Stimulated activated CD8-positive, alpha-beta memory T cell treated with anti-CD3 and anti-CD28 coated beads, Interleukin-7, amount 100 ng/mL, for 4 hours (primary cell): Measurements from ENCODE around the gene CFAP74.
A peak's percentile ranks its signal among the peaks of the same experiment; 100 is the strongest.

Experiments used
- DNase-seq, 2 donors: peaks; one replicate each; pipeline ENCODE4 v3.0.0-alpha.2; 2020; ENCODE audit warnings: low read depth in 2 of 2

Gene CFAP74

DNA sequence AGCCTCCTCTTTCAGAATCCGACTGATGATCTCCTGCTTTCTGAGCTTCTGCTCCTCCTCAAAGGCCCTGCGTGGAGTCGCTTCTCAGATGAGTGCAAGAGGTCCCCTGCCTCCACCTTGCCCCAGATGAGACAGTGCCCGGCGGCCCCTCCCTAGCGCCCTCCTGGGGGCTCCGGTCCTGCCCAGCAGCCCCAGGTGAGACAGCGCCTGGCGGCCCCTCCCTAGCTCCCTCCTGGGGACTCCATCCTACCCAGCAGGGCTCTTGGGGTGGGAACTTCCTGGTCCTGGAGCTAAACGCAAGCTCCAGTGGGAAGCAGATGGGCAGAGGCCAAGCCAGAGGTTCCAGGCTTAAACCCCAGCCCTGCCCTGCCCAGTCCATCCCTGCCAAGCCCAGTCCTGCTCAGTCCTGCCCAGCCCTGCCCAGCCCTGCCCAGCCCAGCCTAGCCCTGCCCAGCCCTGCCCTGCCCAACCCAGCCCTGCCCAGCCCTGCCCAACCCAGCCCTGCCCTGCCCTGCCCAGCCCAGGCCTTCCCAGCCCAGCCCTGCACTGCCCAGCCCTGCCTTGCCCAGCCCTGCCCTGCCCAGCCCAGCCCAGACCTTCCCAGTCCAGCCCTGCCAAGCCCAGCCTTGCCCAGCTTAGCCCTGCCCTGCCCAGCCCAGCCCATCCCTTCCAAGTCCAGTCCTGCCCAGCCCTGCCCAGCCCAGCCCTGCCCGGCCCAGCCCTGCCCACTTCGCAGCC is 34.6 kb downstream of the CFAP74 start:
- DNase-seq: no peak

- DNase-seq: no peak
These were observed 35.7 kb downstream of the CFAP74 start for GRCh38 chr1:1967879-1968278.

GRCh38 chr1:1967151-1967550 is 36.4 kb downstream of the CFAP74 start:
- DNase-seq: no peak

GRCh38 chr1:1966071-1966740 is 37.4 kb downstream of the CFAP74 start:
- DNase-seq: no peak

DNA sequence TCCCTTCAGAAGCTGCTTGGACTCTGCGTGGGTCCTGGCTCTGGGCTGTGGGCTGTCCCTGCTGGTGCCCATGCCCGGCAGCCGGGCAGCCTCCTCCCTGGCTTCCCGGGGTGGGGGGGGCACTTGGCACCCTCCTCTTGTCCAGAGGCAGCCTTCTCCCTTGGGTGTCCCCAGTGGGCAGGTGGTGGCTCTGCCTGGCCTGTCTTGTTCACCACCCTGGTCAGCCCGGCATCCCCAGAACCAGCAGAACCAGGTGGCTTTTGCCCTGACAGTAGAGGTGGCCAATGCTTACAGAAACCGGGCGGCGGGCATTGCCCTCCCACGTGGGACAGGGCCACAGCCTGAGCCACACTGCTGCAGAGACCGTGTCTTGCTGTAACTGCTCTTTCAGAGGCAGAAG is 38.0 kb downstream of the CFAP74 start:
- no peak for DNase-seq

DNA sequence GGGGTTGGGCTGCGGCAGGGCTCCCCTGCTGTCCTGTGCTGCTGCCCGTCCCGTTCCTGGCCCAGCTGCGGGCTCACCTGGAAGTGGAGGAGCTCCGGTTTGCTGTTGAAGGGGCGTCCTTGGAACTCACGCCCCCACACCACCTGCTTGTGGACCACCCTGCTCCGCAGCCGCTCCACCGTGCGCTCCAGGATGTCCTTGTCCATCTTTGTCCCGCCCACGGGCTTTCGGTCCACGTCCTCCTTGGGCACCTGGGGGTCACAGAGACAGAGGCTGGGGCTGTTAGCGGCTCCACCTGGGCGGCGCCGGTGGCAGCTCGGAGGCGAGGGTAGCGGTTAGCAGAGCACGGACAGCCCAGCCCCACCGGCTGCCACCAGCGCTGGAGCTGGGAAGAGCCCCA is 38.8 kb downstream of the CFAP74 start:
- no peak for DNase-seq

DNA sequence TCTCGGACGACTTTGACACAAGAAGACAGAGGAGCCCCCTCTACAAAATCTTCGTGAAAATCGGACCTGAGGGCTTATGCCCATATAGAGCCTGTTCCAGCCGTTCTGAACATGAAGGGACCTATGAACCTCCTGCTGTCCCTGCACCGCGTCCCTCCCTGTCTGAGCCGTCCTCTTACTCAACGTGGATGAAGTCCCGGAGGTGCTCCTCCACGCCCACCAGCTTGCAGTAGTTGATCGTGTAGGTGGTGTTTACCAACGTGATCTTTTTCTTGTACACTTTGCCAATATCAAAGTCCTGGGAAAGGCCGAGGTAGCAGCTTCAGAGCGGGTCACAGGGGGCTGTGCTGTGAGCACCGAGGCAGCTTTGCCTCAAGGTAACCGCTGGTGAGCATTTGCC is 40.0 kb downstream of the CFAP74 start:
- no peak for DNase-seq

GRCh38 chr1:1962752-1963151 is 40.8 kb downstream of the CFAP74 start:
- DNase-seq: no peak

- DNase-seq: no peak
These were observed 42.9 kb downstream of the CFAP74 start for GRCh38 chr1:1960480-1961196.

DNA sequence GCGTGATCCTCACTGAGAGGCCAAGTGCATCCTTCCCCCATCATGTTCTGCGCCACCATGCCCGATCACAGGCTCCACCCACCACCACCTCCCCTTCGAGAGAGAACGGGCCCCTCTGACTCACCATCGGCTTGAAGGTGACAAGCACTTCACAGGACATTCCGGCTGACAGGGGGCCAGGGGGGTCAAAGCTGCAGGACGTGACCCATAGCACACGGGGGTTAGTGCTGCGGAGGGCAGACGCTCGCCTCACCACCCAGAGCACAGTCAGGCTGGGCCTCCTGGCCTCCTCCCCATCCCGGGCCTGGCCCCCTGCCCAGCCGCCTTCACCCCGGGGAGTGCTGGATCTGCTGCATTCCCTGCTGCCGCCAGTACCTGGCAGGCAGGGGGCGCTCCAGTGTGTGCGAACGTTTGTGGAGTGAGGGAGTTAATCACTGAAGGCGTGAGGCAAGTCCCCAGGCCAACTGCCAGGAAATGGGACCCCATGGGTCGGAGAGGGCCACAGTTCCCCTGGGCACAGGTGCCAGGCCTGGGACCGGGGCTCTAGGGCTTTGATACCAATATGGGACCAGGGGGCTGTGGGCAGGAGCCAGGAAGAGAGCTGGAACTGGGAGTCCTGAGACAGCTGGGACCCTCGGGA is 43.6 kb downstream of the CFAP74 start:
- DNase-seq: peak; percentile 27 to 34

DNA sequence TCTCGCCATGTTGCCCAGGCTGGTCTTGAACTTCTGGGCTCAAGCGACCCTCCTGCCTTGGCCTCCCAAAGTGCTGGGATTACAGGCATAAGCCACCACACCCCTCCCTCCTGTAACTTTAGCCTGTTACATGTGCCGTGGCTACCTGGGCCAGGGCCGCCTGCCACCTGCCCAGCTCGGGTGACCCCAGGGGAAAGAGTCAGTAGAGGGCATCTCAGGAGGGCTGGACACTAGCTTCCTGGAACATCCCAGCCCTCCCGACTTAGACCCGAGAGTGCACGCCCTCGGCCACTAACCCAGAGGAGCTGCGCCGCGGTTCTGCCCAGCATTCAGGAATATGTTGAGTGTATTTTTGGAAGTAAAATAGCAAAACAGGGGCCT is 44.1 kb downstream of the CFAP74 start:
- no peak for DNase-seq

GRCh38 chr1:1958071-1958541 is 45.5 kb downstream of the CFAP74 start:
- no peak for DNase-seq

GRCh38 chr1:1957533-1957961 is 46.0 kb downstream of the CFAP74 start:
- no peak for DNase-seq

DNA sequence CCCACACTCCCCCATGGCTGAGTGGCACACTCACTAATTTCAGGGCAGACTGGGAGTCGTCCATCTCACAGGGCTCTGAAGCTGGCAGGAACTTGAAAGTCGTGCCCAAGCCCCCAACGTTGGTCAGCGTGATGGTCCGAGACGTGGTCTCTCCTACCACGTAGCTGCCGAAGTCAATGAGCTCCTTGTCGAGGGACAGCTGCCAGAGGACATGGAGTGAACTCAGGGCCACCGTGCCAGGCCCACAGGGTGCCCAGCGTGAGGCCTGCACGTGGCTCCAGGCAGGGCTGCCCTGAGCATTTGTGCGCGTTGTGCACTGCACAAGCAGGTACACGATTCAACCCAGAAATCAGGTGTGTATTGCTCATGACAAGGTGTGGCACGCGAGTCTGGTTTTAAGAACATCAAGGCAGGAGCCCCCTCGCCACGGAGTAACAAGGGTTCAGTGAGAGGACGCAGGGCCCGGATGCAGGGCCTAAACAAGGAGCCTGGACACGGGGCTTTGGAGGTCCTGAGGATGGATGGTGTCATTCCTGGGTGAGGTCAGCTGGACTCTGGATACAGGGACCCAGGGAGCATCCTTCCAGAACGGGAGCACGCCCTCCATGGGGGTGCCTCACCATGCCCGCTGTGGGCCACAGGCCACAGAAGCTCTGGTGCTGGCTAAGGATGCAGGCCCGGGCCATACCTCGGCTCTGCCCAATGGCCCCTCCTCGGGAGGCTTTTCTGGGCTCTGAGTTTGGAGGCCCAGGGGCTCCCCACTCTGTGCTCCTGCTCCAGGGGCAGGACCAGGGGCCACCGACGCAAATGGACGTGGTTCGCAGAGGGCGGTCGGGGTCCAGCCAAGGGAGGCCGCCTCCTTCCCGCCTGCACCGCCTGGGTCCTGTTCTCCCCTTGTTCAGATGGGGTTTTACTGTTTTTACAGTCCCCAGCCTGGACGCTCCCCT is 46.7 kb downstream of the CFAP74 start:
- DNase-seq: no peak

DNA sequence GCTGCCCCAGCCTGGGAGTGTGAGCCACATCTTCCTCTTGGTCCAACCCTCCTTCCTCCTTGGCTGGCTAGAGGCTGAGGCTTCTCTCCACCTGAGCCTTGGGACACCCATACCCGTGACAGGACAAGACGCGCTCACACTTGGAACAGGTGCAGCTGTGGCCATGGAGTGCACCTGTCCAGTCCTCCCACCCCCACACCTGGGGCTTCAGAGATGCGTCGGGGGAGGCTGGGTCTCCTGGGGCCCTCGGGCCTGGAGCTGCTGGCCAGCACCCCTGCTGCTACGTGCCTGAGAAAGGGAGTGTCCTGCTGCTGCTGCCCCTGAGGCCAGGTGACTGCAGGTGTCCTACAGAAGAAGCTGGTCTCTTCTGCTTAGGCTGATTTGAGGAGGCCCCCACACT is 47.5 kb downstream of the CFAP74 start:
- no peak for DNase-seq

DNA sequence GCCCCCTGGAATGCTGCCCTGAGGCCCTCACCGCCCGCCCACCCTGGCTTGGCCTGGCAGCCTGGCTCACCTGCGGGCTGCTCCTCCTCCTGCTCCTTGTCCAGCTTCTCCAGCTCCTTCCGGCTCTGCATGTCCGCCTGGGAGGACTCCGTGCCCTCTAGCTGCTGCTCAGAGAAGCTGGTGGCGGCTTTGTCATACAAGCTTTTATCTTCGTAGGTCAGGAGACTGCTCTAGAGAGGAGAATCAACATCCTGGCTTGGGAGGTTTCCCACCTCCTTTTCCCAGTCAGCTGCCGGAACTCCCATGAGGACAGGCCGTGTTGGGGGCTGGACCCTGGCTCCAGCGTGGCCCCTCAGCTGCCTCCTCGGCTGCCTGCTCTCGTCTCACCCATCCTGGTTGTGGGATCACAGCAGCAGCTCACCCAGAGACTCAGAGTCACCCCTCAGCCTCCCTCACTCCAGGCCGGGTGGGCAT is 47.9 kb downstream of the CFAP74 start:
- no peak for DNase-seq

DNA sequence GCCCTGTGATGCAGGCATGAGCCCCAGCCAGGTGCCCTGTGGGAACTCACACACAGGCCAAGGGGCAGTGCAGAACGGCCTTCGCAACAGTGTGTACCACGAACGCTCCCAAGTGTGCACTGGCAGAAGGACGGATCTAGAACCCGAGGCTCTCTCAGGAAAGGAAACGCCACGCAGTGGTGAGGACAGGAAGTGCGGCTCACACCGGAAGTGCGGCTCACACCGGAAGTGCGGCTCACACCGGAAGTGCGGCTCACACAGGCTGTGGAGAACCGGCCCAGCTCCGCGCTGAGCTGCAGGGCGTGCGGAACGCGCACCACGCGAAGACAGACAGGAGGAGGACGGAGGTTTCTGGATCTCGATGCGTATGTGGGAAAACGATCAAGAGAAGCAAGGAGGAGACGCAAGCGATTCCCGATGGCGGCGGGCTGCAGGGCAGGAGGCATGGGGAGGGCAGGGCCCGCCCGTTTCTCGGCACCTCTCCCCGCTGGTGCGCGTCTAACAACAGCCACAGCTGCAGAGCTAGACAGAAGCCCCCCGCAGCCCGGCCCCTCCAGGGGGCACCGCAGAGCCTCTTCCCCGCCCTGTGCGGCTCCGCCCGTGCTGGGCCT is 48.6 kb downstream of the CFAP74 start:
- DNase-seq: no peak

- no peak for DNase-seq
These were observed 49.6 kb downstream of the CFAP74 start for GRCh38 chr1:1954015-1954414.

- DNase-seq: no peak
These were observed 52.6 kb downstream of the CFAP74 start for GRCh38 chr1:1950940-1951339.

GRCh38 chr1:1948783-1949182 is 54.8 kb downstream of the CFAP74 start:
- no peak for DNase-seq

GRCh38 chr1:1947493-1947892 is 56.1 kb downstream of the CFAP74 start:
- no peak for DNase-seq
